HCT116 (cell line): ENCODE data around the gene CLDN14. TPM values are rescaled to one million over a fixed set of nuclear protein-coding genes. Genes with fewer than 3 reads are reported as not detected.

Experiments used
- ATAC-seq: fragments of 200-7000 bp; cut with Tn5 transposase; 2 replicates; pipeline ENCODE4 v1.9.1; 2020; ENCODE audit warnings: mild to moderate bottlenecking, moderate library complexity
- BruUV-seq: library from RNA; stranded (reverse); fragments of 400-500 nt; replicated peaks from 2 replicates; lab custom pipeline; 2021; lab: Mats Ljungman, UMichigan
- CTCF ChIA-PET: fragments of 300-600 bp; sonication (Branson Sonifier 250); formaldehyde crosslinking; loops from one replicate; lab custom pipeline; 2021; ENCODE audit warnings: antibody characterized with exemption; lab: Charles Lee
- POLR2A ChIA-PET: fragments of 300-600, 350-600 bp; sonication (Branson Sonifier 250); formaldehyde crosslinking; loops from one replicate; lab custom pipeline; 2021; ENCODE audit warnings: antibody characterized with exemption; lab: Charles Lee
- RAD21 ChIA-PET, 2 experiments: fragments of 300-600 bp; sonication (Branson Sonifier 250); formaldehyde crosslinking; loops; one replicate each; lab custom pipeline; 2023; ENCODE audit warnings: low total read pairs in 2 of 2; ENCODE audit not compliant: uncharacterized antibody in 2 of 2, unreplicated experiment in 2 of 2, low non-redundant PET in 1 of 2; lab: Charles Lee
- DNase-seq: peaks from one replicate; pipeline ENCODE4 v3.0.0-alpha.2; 2010; ENCODE audit warnings: low read depth, low spot score
- H2AFZ ChIP-seq: fragments of 200-600 bp; shearing (Covaris generic), sonication (generic); 2 replicates; pipeline ENCODE4 v1.6.1; 2017; ENCODE audit warnings: low read depth, mixed run types, mixed read lengths, antibody characterized with exemption, low read length; ENCODE audit not compliant: poor library complexity, severe bottlenecking
- H3K27ac ChIP-seq: 2 replicates; pipeline ENCODE4 v1.5.1; 2012; ENCODE audit warnings: low read depth, low read length
- H3K27me3 ChIP-seq: fragments of 200-600 bp; sonication (generic); 2 replicates; pipeline ENCODE4 v1.6.1; 2016; ENCODE audit warnings: mixed run types, low read length, mixed read lengths; ENCODE audit not compliant: insufficient read depth
- H3K36me3 ChIP-seq, 2 experiments: fragments of 200-500 bp in 1 of 2; fragments of 200-600 bp in 1 of 2; sonication (Bioruptor generic) in 1 of 2; sonication (generic) in 1 of 2; 2 replicates each; pipeline versions ENCODE4 v1.5.1 to v1.6.1; 2014 to 2016; ENCODE audit warnings: low read length in 2 of 2, inconsistent platforms in 1 of 2, mixed read lengths in 1 of 2, mixed run types in 1 of 2; ENCODE audit not compliant: insufficient read depth in 2 of 2, control insufficient read depth in 1 of 2
- H3K4me1 ChIP-seq, 2 experiments: fragments of 200-600 bp in 1 of 2; sonication (generic) in 1 of 2; 2 replicates each; pipeline versions ENCODE4 v1.5.1 to v1.6.1; 2012 to 2017; ENCODE audit warnings: low read length in 2 of 2, inconsistent platforms in 1 of 2, mild to moderate bottlenecking in 1 of 2, mixed read lengths in 1 of 2, mixed run types in 1 of 2, moderate library complexity in 1 of 2; ENCODE audit not compliant: insufficient read depth in 2 of 2, control insufficient read depth in 1 of 2
- H3K4me2 ChIP-seq: fragments of 200-600 bp; sonication (generic); 2 replicates; pipeline ENCODE4 v1.6.1; 2017; ENCODE audit warnings: mixed run types, low read length, mixed read lengths
- H3K4me3 ChIP-seq, 2 experiments: fragments of 200-600 bp in 1 of 2; sonication (generic) in 1 of 2; replicated peaks in 1 of 2; 2 replicates each; pipeline ENCODE4 v1.5.1; 2011 to 2016; ENCODE audit warnings: low read length in 2 of 2, control low read depth in 1 of 2, low read depth in 1 of 2, mild to moderate bottlenecking in 1 of 2, mixed read lengths in 1 of 2, mixed run types in 1 of 2
- H3K79me2 ChIP-seq: fragments of 200-600 bp; sonication (generic); 2 replicates; pipeline ENCODE4 v1.6.1; 2017; ENCODE audit warnings: mild to moderate bottlenecking, mixed run types, low read length, moderate library complexity, mixed read lengths; ENCODE audit not compliant: insufficient read depth
- H3K9ac ChIP-seq: fragments of 200-600 bp; sonication (generic); 2 replicates; pipeline ENCODE4 v1.6.1; 2016; ENCODE audit warnings: low read length, mixed read lengths
- H3K9me2 ChIP-seq: fragments of 200-600 bp; sonication (generic), shearing (Covaris generic); 2 replicates; pipeline ENCODE4 v1.6.1; 2017; ENCODE audit warnings: mixed run types, mild to moderate bottlenecking, moderate library complexity; ENCODE audit not compliant: insufficient read depth
- H3K9me3 ChIP-seq, 2 experiments: fragments of 200-500 bp in 1 of 2; fragments of 200-600 bp in 1 of 2; sonication (Bioruptor generic) in 1 of 2; sonication (generic) in 1 of 2; 2 replicates each; pipeline ENCODE4 v1.6.1; 2014 to 2017; ENCODE audit warnings: low read length in 2 of 2, mixed read lengths in 2 of 2, inconsistent platforms in 1 of 2, low read depth in 1 of 2, mild to moderate bottlenecking in 1 of 2, mixed run types in 1 of 2, moderate library complexity in 1 of 2; ENCODE audit not compliant: control insufficient read depth in 1 of 2, insufficient read depth in 1 of 2
- H4K20me1 ChIP-seq: fragments of 200-600 bp; sonication (generic), shearing (Covaris generic); 2 replicates; pipeline ENCODE4 v1.6.1; 2017; ENCODE audit warnings: mixed run types, mild to moderate bottlenecking, moderate library complexity; ENCODE audit not compliant: insufficient read depth
- EGR1 ChIP-seq: IDR thresholded peaks from 2 replicates; pipeline ENCODE4 v1.6.1; 2012; ENCODE audit warnings: low read depth
- EZH2 ChIP-seq: fragments of 200-600 bp; sonication (generic); IDR thresholded peaks from 2 replicates; pipeline ENCODE4 v1.6.1; 2017; ENCODE audit warnings: antibody characterized with exemption, mixed run types
- EZH2phosphoT487 ChIP-seq: fragments of 200-600 bp; IDR thresholded peaks from 2 replicates; pipeline ENCODE4 v1.6.1; 2018; ENCODE audit warnings: antibody characterized with exemption, borderline replicate concordance
- FOSL1 ChIP-seq: IDR thresholded peaks from 2 replicates; pipeline ENCODE4 v1.6.1; 2012; ENCODE audit warnings: low read depth
- JUND ChIP-seq: IDR thresholded peaks from 2 replicates; pipeline ENCODE4 v1.6.1; 2012
- POLR2A ChIP-seq: IDR thresholded peaks from 2 replicates; pipeline ENCODE4 v1.7.0; 2011; ENCODE audit warnings: borderline replicate concordance; ENCODE audit not compliant: insufficient read depth, insufficient read length; ENCODE audit errors: extremely low read depth
- POLR2AphosphoS5 ChIP-seq: IDR thresholded peaks from 2 replicates; pipeline ENCODE4 v1.6.1; 2011; ENCODE audit warnings: mild to moderate bottlenecking, low read depth, low read length, moderate library complexity
- SP1 ChIP-seq: IDR thresholded peaks from 2 replicates; pipeline ENCODE4 v1.6.1; 2012; ENCODE audit warnings: low read depth
- SRF ChIP-seq: IDR thresholded peaks from 2 replicates; pipeline ENCODE4 v1.6.1; 2012; ENCODE audit warnings: low read depth
- TCF7L2 ChIP-seq: IDR thresholded peaks from 2 replicates; pipeline ENCODE4 v1.7.0; 2011; ENCODE audit warnings: borderline replicate concordance, inconsistent platforms; ENCODE audit not compliant: insufficient read depth, insufficient read length; ENCODE audit errors: extremely low read depth
- YY1 ChIP-seq: IDR thresholded peaks from 2 replicates; pipeline ENCODE4 v1.6.1; 2011; ENCODE audit warnings: low read length, low read depth, moderate library complexity, mild to moderate bottlenecking; ENCODE audit not compliant: insufficient replicate concordance; ENCODE audit errors: extremely low read depth
- intact Hi-C: fragments of 100-400 bp; cut with micrococcal nuclease; formaldehyde crosslinking; loops from 2 replicates; pipeline ENCODE4 v1.10.0; 2022
- total RNA-seq: library from RNA; stranded (reverse); gene quantifications from one replicate; pipeline ENCODE4 v1.2.1, GENCODE V29; 2021; ENCODE audit not compliant: unreplicated experiment
- TF ChIP-seq, protein P1 (sequence below): IDR thresholded peaks from 2 replicates; pipeline ENCODE4 v1.6.1; 2012; ENCODE audit warnings: low read depth
- TF ChIP-seq, protein P2 (sequence below): IDR thresholded peaks from 2 replicates; pipeline ENCODE4 v1.6.1; 2012
- TF ChIP-seq, protein P3 (sequence below): IDR thresholded peaks from 2 replicates; pipeline ENCODE4 v1.6.1; 2011; ENCODE audit warnings: mild to moderate bottlenecking, low read length, moderate library complexity; ENCODE audit not compliant: insufficient replicate concordance; ENCODE audit errors: extremely low read depth
- TF ChIP-seq, protein P4 (sequence below): IDR thresholded peaks from 2 replicates; pipeline ENCODE4 v1.6.1; 2012

CLDN14 gene
- total RNA-seq, 1 experiment from 2014 or later = not detected

- Histone ChIP-seq H3K4me2 (no peak overlapping the region), H3K9me2 (no peaks in the 10 kb centered on the region), H3K4me1 (peaks cover 22 to 40% of the 10 kb centered on the region in 2 experiments), H3K27me3 (no peaks in the 10 kb centered on the region), H3K9ac (no peak overlapping the region), H3K9me3 (no peaks in the 10 kb centered on the region), H3K4me3 (no peak overlapping the region), H3K36me3 (no peaks in the 10 kb centered on the region), H3K79me2 (no peaks in the 10 kb centered on the region), H2AFZ (no peak overlapping the region), H4K20me1 (no peaks in the 10 kb centered on the region), H3K27ac (no peak overlapping the region)
- TF ChIP-seq, protein P1, sequence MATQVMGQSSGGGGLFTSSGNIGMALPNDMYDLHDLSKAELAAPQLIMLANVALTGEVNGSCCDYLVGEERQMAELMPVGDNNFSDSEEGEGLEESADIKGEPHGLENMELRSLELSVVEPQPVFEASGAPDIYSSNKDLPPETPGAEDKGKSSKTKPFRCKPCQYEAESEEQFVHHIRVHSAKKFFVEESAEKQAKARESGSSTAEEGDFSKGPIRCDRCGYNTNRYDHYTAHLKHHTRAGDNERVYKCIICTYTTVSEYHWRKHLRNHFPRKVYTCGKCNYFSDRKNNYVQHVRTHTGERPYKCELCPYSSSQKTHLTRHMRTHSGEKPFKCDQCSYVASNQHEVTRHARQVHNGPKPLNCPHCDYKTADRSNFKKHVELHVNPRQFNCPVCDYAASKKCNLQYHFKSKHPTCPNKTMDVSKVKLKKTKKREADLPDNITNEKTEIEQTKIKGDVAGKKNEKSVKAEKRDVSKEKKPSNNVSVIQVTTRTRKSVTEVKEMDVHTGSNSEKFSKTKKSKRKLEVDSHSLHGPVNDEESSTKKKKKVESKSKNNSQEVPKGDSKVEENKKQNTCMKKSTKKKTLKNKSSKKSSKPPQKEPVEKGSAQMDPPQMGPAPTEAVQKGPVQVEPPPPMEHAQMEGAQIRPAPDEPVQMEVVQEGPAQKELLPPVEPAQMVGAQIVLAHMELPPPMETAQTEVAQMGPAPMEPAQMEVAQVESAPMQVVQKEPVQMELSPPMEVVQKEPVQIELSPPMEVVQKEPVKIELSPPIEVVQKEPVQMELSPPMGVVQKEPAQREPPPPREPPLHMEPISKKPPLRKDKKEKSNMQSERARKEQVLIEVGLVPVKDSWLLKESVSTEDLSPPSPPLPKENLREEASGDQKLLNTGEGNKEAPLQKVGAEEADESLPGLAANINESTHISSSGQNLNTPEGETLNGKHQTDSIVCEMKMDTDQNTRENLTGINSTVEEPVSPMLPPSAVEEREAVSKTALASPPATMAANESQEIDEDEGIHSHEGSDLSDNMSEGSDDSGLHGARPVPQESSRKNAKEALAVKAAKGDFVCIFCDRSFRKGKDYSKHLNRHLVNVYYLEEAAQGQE = no peak
- TF ChIP-seq EZH2 (no peak), POLR2A (no peak), TCF7L2 (no peak), POLR2AphosphoS5 (no peak), SRF (no peak), YY1 (no peak), SP1 (no peak), EZH2phosphoT487 (no peak), EGR1 (no peak), FOSL1 (no peak), JUND (no peak)
- TF ChIP-seq, protein P2, sequence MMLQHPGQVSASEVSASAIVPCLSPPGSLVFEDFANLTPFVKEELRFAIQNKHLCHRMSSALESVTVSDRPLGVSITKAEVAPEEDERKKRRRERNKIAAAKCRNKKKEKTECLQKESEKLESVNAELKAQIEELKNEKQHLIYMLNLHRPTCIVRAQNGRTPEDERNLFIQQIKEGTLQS = no peak
- TF ChIP-seq, protein P3, sequence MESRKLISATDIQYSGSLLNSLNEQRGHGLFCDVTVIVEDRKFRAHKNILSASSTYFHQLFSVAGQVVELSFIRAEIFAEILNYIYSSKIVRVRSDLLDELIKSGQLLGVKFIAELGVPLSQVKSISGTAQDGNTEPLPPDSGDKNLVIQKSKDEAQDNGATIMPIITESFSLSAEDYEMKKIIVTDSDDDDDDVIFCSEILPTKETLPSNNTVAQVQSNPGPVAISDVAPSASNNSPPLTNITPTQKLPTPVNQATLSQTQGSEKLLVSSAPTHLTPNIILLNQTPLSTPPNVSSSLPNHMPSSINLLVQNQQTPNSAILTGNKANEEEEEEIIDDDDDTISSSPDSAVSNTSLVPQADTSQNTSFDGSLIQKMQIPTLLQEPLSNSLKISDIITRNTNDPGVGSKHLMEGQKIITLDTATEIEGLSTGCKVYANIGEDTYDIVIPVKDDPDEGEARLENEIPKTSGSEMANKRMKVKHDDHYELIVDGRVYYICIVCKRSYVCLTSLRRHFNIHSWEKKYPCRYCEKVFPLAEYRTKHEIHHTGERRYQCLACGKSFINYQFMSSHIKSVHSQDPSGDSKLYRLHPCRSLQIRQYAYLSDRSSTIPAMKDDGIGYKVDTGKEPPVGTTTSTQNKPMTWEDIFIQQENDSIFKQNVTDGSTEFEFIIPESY = no peak
- TF ChIP-seq, protein P4, sequence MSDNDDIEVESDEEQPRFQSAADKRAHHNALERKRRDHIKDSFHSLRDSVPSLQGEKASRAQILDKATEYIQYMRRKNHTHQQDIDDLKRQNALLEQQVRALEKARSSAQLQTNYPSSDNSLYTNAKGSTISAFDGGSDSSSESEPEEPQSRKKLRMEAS = no peak
- CTCF ChIA-PET = no interaction called here
- no TSS peak for BruUV-seq
- POLR2A ChIA-PET = no interaction called here
- RAD21 ChIA-PET = no interaction called here
- ATAC-seq (no peak), DNase-seq (no peak)
- intact Hi-C loops = no loop called here
Measured at GRCh38 chr21:36433059-36433709, 46.7 kb downstream of the CLDN14 start.
